ENCODE results near the gene IPO4. TPM values are rescaled to one million over a fixed set of nuclear protein-coding genes. Genes with fewer than 3 reads are reported as not detected.

Gene IPO4
- total and polyA plus RNA-seq, 2 experiments from 2014 or later: 34.2 to 105 TPM

GRCh38 chr14:24186831-24187538 is 1.6 kb downstream of the IPO4 start:
- Histone ChIP-seq H3K4me1 (ENCODE audit: insufficient read depth) (peaks cover 10% of the 10 kb centered on the region), H3K4me2 (peak overlapping the region; percentile 94; the same call in 1 of the 2 replicates), H2AFZ (no peak overlapping the region), H4K20me1 (replicated peaks; ENCODE audit: insufficient read depth) (peaks cover 6% of the 10 kb centered on the region), H3K27ac (ENCODE audit: low read depth) (no peak overlapping the region), H3K79me2 (replicated peaks; ENCODE audit: insufficient read depth) (peaks cover 13% of the 10 kb centered on the region; the same call in 1 of the 2 replicates), H3K27me3 (ENCODE audit: insufficient read depth) (no peaks in the 10 kb centered on the region), H3K4me3 (no peak overlapping the region), H3F3A (replicated peaks; ENCODE audit: low read depth) (no peaks in the 10 kb centered on the region; the same call in 1 of the 2 replicates), H3K9me2 (ENCODE audit: insufficient read depth) (no peaks in the 10 kb centered on the region), H3K36me3 (ENCODE audit: insufficient read depth) (no peaks in the 10 kb centered on the region; the same call in 1 of the 2 replicates)
- Mint-ChIP-seq H3K27ac (no peak overlapping the region), H3K27me3 (ENCODE audit: insufficient read depth, low read depth, poor library complexity) (peaks cover 27% of the 10 kb centered on the region), H3K4me1 (peaks cover 17% of the 10 kb centered on the region), H3K4me3 (peak overlapping the region; percentile 96), H3K9me3 (peaks cover 3% of the 10 kb centered on the region; the same call in 2 of the 3 replicates), H3K36me3 (ENCODE audit: low read depth) (peaks cover 72% of the 10 kb centered on the region)
- ATAC-seq (no peak), DNase-seq (ENCODE audit: low spot score) (no peak)
- no peak for TF ChIP-seq ZNF462 (CRISPR knock-in tag; IDR thresholded peaks at IDR 0.05)

- peaks cover 71% of the 10 kb centered on the region for H3K36me3 Mint-ChIP-seq (ENCODE audit: low read depth)
- peaks cover 30% of the 10 kb centered on the region for H3K27me3 Mint-ChIP-seq (ENCODE audit: insufficient read depth, low read depth, poor library complexity)
- peaks cover 3% of the 10 kb centered on the region; the same call in 2 of the 3 replicates for H3K9me3 Mint-ChIP-seq
These were observed 2.9 kb downstream of the IPO4 start for GRCh38 chr14:24185741-24186140.

More at GRCh38 chr14:24185741-24186140, 2.9 kb downstream of the IPO4 start:
- H3K27me3 ChIP-seq (ENCODE audit: insufficient read depth): no peaks in the 10 kb centered on the region
- DNase-seq (ENCODE audit: low spot score) (no peak), ATAC-seq (no peak)
- no peak for TF ChIP-seq ZNF114 (CRISPR knock-in tag; IDR thresholded peaks at IDR 0.05)
- no peak overlapping the region for H2AFZ ChIP-seq
- no peak overlapping the region for H3K27ac ChIP-seq (ENCODE audit: low read depth)
- no peak overlapping the region for H3K4me3 ChIP-seq
- no peak overlapping the region for H3K4me2 ChIP-seq
- H3K4me3 Mint-ChIP-seq: no peak overlapping the region
- H4K20me1 ChIP-seq (replicated peaks; ENCODE audit: insufficient read depth): peaks cover 6% of the 10 kb centered on the region
- H3K27ac Mint-ChIP-seq: no peak overlapping the region
- no peaks in the 10 kb centered on the region for H3K9me2 ChIP-seq (ENCODE audit: insufficient read depth)
- peaks cover 13% of the 10 kb centered on the region; the same call in 1 of the 2 replicates for H3K79me2 ChIP-seq (replicated peaks; ENCODE audit: insufficient read depth)
- peaks cover 10% of the 10 kb centered on the region for H3K4me1 ChIP-seq (ENCODE audit: insufficient read depth)
- no peaks in the 10 kb centered on the region; the same call in 1 of the 2 replicates for H3F3A ChIP-seq (replicated peaks; ENCODE audit: low read depth)
- no peaks in the 10 kb centered on the region; the same call in 1 of the 2 replicates for H3K36me3 ChIP-seq (ENCODE audit: insufficient read depth)
- peaks cover 17% of the 10 kb centered on the region for H3K4me1 Mint-ChIP-seq
